EL (cell line): ENCODE measurements around the gene PMEPA1.

Source experiments
- DNase-seq: peaks from one replicate; pipeline ENCODE4 v3.0.0-alpha.2; 2016

Gene PMEPA1

DNA sequence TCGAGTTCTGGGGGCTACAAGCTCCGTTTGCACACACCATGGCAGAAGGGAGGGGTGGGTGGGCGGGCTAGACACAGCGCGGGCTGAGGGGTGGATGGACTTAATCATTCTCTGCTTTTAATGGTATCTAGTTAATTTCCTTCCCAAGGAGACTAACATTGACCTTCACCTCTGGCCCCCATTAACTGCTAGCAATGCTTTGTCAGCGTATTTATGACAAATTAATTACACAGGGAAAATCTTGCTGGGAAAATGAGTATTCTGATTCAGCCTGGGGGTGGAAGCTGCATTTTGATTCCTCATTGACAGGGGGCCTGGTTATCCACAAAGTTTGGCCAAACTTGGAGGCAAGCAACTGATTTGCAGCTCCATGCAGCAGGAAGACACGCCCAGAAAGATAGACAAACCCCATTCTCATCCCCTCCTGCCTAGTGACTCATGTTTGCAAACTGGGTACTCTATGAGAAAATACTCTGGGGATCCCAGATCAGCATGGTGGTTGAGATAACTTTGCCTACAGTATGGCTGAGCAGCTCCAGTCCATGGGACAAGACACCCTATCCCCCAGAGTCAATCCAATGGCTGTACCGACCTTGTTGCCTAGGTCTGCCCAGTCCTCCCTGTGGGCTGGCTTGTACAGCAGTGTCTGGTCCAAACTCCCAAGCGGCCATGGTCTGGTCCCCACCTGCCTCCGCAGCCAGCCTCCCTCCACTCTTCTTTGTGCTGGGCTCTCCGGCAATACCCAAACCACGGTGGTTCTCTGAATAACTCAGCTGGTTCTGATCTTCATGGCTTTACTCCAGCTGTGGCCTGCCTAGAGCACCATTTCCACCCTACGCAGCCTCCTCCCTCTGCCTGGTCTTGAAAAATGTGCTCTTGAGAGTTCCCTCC, 109.2 kb downstream of the PMEPA1 start:
- peak; percentile 13 for DNase-seq

DNA sequence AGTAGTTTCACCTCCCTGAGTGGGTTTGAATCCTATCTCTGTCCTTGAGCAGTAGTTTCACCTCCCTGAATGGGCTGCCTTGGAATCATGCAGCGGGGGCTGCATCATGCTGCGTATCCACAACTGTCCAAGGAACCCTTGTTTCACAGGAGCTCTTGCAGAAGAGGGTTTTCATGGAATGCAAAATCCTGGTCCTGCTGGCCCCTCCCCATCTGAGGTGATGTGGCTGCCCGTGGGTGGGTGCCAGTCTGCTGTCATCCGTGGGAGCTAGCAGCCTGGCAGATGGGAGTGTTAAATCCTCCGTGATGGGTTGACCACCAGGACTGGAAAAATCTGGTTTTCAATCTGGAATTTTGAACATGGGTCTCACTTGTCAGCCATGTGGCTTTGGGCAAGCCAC, 111.3 kb downstream of the PMEPA1 start:
- DNase-seq = no peak
